Measurements from ENCODE around the gene CD300E. TPM values are rescaled to one million over a fixed set of nuclear protein-coding genes. Genes with fewer than 3 reads are reported as not detected.

CD300E gene
- total and polyA plus RNA-seq, 12 donors, result 0.07 to 4.9 (median 0.35) TPM

DNA sequence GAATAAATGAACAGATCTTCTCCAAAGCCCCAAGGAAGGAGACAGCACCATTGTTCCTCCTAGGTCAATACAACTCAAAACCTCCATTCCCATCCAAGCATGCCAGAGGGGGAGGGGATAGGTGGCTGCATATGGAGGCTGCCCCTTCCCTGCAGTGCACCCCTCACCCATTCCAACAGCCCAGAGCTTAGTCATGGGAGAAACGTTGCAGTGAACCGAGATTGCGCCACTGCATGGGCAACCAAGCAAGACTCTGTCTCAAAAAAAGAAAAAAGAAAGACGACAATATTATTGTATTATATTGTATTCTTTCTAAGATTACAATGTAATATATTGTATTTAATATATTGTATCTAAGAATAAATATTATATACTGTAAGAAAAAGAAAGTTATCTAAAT lies 36.4 kb upstream of the CD300E start:
- Histone ChIP-seq H3K9me3 (no peaks in the 10 kb centered on the region), H3K36me3 (no peaks in the 10 kb centered on the region), H3K4me3 (no peak overlapping the region), H3K4me1 (peaks cover 0 to 4% (median 0%) of the 10 kb centered on the region in 9 donors), H3K27ac (no peak overlapping the region), H3K27me3 (peaks cover 5 to 85% (median 49%) of the 10 kb centered on the region in 7 donors)
- ATAC-seq (no peak), DNase-seq (no peak)
- 74 to 79% methylated on average over 4 of the region's 4 CpGs for WGBS, 2 donors
- no peak for TF ChIP-seq CTCF (IDR thresholded peaks at IDR 0.05)
- intact Hi-C loops (cut with DNase I), result loop anchor here in 9 of 10 donors (5.0 to 10.0 kb wide), 4 partner anchors 75 to 205 kb away; partner anchors contain the start of gene RAB37 (in 6 of the 9)

DNA sequence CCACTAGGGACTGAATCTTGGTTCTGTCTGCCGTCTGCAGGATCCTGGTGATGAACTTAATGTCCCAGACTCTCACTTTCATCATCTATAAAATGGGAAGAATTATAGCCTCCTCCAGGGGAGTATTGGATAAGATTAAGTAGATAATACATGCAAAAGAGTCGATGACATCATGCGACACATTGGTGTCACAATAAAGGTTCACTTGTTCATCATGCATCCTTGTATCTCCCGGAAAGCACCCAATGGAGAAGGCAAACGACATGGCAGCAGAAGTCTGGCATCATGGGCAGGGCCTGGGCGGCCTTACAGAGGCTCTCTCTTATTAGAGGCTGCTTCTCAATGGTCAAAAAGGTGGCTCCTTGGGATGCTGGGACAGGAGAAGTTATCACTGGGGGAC lies 35.1 kb upstream of the CD300E start:
- no peak overlapping the region for H3K4me3 ChIP-seq
- H3K36me3 ChIP-seq, result no peaks in the 10 kb centered on the region
- no peaks in the 10 kb centered on the region for H3K9me3 ChIP-seq
- TF ChIP-seq CTCF (IDR thresholded peaks at IDR 0.05), result no peak
- 77 to 83% methylated on average over 6 of the region's 6 CpGs for whole genome bisulfite sequencing, 2 donors
- intact Hi-C loops (cut with DNase I), result loop anchor here in 8 of 10 donors (5.0 to 10.0 kb wide), 4 partner anchors 76 to 206 kb away; partner anchors contain the start of gene RAB37 (in 5 of the 8)
- ATAC-seq (no peak), DNase-seq (no peak)
- no peak overlapping the region for H3K27ac ChIP-seq
- peaks cover 0 to 4% (median 0%) of the 10 kb centered on the region in 9 donors for H3K4me1 ChIP-seq
- H3K27me3 ChIP-seq, result peaks cover 5 to 84% (median 49%) of the 10 kb centered on the region in 7 donors

GRCh38 chr17:74654742-74655141 lies 31.2 kb upstream of the CD300E start:
- H3K36me3 ChIP-seq, result no peaks in the 10 kb centered on the region
- peaks cover 5 to 87% (median 68%) of the 10 kb centered on the region in 7 donors for H3K27me3 ChIP-seq
- no peak overlapping the region for H3K27ac ChIP-seq
- no peak for DNase-seq
- ATAC-seq, result no peak
- TF ChIP-seq CTCF (IDR thresholded peaks at IDR 0.05), result no peak
- H3K4me3 ChIP-seq, result no peak overlapping the region
- no peaks in the 10 kb centered on the region for H3K9me3 ChIP-seq
- peaks cover 0 to 4% (median 0%) of the 10 kb centered on the region in 9 donors for H3K4me1 ChIP-seq
- intact Hi-C loops (cut with DNase I), result loop anchor here in 8 of 10 donors (5.0 to 10.0 kb wide), 4 partner anchors 80 to 210 kb away; partner anchors contain the start of gene RAB37 (in 5 of the 8)
- 52 to 55% methylated on average over 5 of the region's 5 CpGs for WGBS, 2 donors

- intact Hi-C loops (cut with DNase I), result loop anchor here in 6 of 10 donors (10.0 kb wide), 2 partner anchors 83 to 213 kb away; partner anchors contain the start of gene RAB37 (in 1 of the 6)
- WGBS, 2 donors, result 82 to 83% methylated on average over 3 of the region's 3 CpGs
- H3K4me3 ChIP-seq, result no peak overlapping the region
- peaks cover 0 to 5% (median 0%) of the 10 kb centered on the region in 9 donors for H3K4me1 ChIP-seq
- no peak for TF ChIP-seq CTCF (IDR thresholded peaks at IDR 0.05)
- no peaks in the 10 kb centered on the region for H3K9me3 ChIP-seq
- no peak for ATAC-seq
- H3K36me3 ChIP-seq, result no peaks in the 10 kb centered on the region
- H3K27ac ChIP-seq, result no peak overlapping the region
- DNase-seq, result no peak
- H3K27me3 ChIP-seq, result peaks cover 0 to 85% (median 58%) of the 10 kb centered on the region in 7 donors
These were observed 28.5 kb upstream of the CD300E start for GRCh38 chr17:74652020-74652419.

All from heart right ventricle (tissue), 16 donors.